GM10248 (cell line): ENCODE data around the gene GMEB1.
"Not testable (repeated sequence)": the region's sequence is repeated elsewhere in the genome, so short reads cannot be mapped to it uniquely, and the experiment has no call there.

Experiments used
- CTCF ChIA-PET: fragments of 300-600 bp; sonication (Branson Sonifier 250); formaldehyde crosslinking; extraction: SDS; loops from one replicate; lab custom pipeline; 2021; ENCODE audit warnings: antibody characterized with exemption; lab: Yijun Ruan, JAX
- POLR2A ChIA-PET: fragments of 350-650 bp; sonication (Branson Sonifier 250); formaldehyde crosslinking; extraction: SDS; loops from one replicate; lab custom pipeline; 2020; ENCODE audit warnings: antibody characterized with exemption; lab: Yijun Ruan, JAX
- DNase-seq: peaks from one replicate; pipeline ENCODE4 v3.0.0; 2012; ENCODE audit errors: extremely low spot score
- CTCF ChIP-seq: IDR thresholded peaks from 2 replicates; pipeline ENCODE4 v1.5.1; 2012; ENCODE audit warnings: mild to moderate bottlenecking, low read depth; ENCODE audit errors: extremely low read depth, missing control alignments, control extremely low read depth

The GMEB1 gene

GRCh38 chr1:28671254-28671780, 2.7 kb downstream of the GMEB1 start:
- no peak for TF ChIP-seq CTCF
- ChIA-PET CTCF (interaction anchor here (1.3 kb wide), 1 partner anchor 31 kb away, joined by 4 read pairs; no protein-coding TSS in a partner anchor), POLR2A (interaction anchor here (1.0 kb wide), 1 partner anchor 23 kb away, joined by 3 read pairs; no protein-coding TSS in a partner anchor)
- DNase-seq: no peak

- CTCF ChIA-PET, POLR2A ChIA-PET, DNase-seq: not testable (repeated sequence)
These were observed 4.4 kb downstream of the GMEB1 start for GRCh38 chr1:28672971-28673370.

GRCh38 chr1:28675924-28676257, 7.3 kb downstream of the GMEB1 start:
- no peak for DNase-seq
- no peak for TF ChIP-seq CTCF
- CTCF ChIA-PET: interaction anchor here (1.3 kb wide), 1 partner anchor 8 kb away, joined by 4 read pairs; no protein-coding TSS in a partner anchor
- POLR2A ChIA-PET: interaction anchor here (0.7 kb wide), 1 partner anchor 79 kb away, joined by 7 read pairs; no protein-coding TSS in a partner anchor

GRCh38 chr1:28680151-28680550, 11.6 kb downstream of the GMEB1 start:
- no peak for DNase-seq
- CTCF ChIA-PET: interaction anchor here (1.2 kb wide), 1 partner anchor 197 kb away, joined by 3 read pairs; no protein-coding TSS in a partner anchor
- no peak for TF ChIP-seq CTCF
- POLR2A ChIA-PET: interaction anchor here (0.7 kb wide), 1 partner anchor 171 kb away, joined by 3 read pairs; no protein-coding TSS in a partner anchor

GRCh38 chr1:28682840-28683239, 14.3 kb downstream of the GMEB1 start:
- POLR2A ChIA-PET: no interaction called here
- DNase-seq: no peak
- CTCF ChIA-PET: no interaction called here
- TF ChIP-seq CTCF: no peak

GRCh38 chr1:28684937-28685336, 16.4 kb downstream of the GMEB1 start:
- ChIA-PET CTCF (interaction anchor here (1.2 to 3.2 kb wide), 2 partner anchors 16 to 52 kb away, joined by 3 to 12 read pairs; partner anchors contain the start of gene YTHDF2), POLR2A (interaction anchor here (0.8 kb wide), 1 partner anchor 42 kb away, joined by 3 read pairs; the partner anchor contains the start of gene TAF12)
- DNase-seq: no peak
- no peak for TF ChIP-seq CTCF

- CTCF ChIA-PET, DNase-seq, POLR2A ChIA-PET: not testable (repeated sequence)
These were observed 23.0 kb downstream of the GMEB1 start for GRCh38 chr1:28691627-28692026.

GRCh38 chr1:28703629-28704028, 35.0 kb downstream of the GMEB1 start:
- ChIA-PET POLR2A (no interaction called here), CTCF (interaction anchor here (1.5 kb wide), 1 partner anchor 178 kb away, joined by 4 read pairs; no protein-coding TSS in a partner anchor)
- no peak for TF ChIP-seq CTCF
- DNase-seq: no peak
